GM12873 (cell line): ENCODE measurements around the gene MRE11.

Experiments
- TF ChIP-seq, protein P1 (sequence below): IDR thresholded peaks from 2 replicates; pipeline ENCODE4 v1.5.1; 2012; ENCODE audit warnings: low read depth, mild to moderate bottlenecking, moderate library complexity, low read length, control low read depth; ENCODE audit not compliant: insufficient read depth; ENCODE audit errors: missing control alignments

MRE11 gene

DNA sequence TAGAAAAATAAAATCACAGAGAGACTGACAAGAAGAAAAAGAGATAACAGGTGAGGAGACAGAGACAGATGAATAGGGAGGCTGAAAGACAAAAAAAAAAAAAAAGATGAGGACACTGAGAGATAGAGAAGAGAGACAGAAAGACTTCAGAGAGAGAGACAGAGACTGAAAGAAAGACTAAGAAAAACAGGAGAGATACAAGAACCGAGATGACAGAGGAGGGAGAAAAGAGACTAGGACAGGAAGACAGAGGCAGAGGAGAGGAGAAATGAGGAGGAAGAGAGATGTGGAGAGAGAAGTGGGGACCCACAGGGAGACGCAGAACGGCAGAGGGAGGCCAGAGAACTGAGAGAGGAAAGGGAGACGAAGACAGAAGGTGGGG lies 93.2 kb downstream of the MRE11 start:
- TF ChIP-seq, protein P1, sequence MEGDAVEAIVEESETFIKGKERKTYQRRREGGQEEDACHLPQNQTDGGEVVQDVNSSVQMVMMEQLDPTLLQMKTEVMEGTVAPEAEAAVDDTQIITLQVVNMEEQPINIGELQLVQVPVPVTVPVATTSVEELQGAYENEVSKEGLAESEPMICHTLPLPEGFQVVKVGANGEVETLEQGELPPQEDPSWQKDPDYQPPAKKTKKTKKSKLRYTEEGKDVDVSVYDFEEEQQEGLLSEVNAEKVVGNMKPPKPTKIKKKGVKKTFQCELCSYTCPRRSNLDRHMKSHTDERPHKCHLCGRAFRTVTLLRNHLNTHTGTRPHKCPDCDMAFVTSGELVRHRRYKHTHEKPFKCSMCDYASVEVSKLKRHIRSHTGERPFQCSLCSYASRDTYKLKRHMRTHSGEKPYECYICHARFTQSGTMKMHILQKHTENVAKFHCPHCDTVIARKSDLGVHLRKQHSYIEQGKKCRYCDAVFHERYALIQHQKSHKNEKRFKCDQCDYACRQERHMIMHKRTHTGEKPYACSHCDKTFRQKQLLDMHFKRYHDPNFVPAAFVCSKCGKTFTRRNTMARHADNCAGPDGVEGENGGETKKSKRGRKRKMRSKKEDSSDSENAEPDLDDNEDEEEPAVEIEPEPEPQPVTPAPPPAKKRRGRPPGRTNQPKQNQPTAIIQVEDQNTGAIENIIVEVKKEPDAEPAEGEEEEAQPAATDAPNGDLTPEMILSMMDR: no peak

DNA sequence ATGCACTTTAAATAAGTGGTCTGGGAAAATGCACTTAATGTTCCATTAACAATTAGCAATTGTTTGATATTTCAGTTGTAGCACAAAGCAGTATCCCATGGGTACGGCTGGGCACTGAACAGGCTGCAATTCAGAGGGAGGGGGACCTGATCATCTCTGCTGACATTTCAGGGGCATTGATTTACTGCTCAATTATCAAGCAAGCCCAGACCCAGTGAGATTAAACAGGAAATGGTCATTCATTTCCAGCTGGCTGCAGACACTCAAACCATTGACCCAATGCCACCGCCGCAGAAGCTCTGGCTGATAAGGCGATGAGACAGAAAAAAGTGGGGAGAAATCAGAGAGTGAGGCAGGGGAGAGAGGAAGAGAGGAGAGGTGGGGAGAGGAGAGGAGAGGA lies 93.6 kb downstream of the MRE11 start:
- TF ChIP-seq, protein P1: no peak

DNA sequence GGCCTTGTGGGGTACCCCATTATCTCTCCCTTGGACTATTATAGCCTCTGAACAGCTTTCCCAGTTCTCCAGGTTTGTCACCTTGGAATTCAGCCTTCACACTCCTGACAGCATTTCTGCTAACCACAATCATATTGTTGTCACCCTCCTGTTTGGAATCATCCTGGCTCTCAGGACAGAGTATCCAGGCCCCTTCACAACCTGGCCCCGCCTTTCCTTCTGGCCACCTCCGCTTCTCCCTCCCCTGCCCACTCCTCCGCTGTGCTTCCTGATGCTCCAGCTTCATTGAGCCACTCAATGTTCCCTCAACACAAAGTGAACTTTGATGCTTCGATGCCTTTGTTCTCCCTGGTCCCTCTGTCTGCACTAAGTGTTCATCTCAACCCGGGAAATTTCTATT lies 95.5 kb downstream of the MRE11 start:
- TF ChIP-seq, protein P1: no peak

DNA sequence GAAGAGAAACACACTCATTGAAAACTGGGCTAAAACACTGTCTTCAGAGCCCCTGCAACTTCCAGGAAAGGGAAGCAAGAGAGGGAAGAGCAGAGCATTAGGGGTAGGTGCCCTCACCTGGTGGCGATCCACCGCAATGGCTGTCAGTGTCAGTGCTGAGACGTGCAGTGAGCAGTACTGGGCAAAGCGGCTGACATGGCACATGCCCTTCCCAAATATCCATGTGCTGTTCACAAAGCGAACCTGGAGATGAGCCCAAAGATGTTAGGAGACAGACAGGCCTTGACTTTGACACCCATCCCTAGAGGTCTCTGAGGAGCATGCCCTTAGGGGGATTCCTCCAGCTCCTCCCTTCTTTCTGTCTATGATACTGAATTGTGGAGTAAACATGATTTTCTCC lies 97.4 kb downstream of the MRE11 start:
- TF ChIP-seq, protein P1: no peak

DNA sequence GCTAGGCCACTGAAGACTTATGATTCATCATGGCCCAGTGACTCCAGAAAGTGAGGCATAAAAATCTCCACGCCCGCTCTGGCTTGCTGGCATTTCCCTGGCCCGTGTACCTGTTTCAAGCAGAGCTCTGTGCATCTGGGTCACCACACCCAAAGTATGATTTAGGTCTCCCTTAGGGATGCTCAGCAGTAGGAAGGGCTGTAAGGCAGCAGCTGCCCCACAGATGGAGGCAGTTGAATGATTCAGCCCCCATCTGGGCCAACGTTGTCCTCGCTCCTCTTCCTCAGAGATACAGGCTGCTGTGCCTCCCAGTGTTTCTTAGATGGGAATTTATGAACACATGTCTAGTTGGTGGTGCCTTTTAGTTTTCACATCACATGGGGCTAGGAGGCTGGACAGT lies 114.0 kb downstream of the MRE11 start:
- TF ChIP-seq, protein P1: no peak

DNA sequence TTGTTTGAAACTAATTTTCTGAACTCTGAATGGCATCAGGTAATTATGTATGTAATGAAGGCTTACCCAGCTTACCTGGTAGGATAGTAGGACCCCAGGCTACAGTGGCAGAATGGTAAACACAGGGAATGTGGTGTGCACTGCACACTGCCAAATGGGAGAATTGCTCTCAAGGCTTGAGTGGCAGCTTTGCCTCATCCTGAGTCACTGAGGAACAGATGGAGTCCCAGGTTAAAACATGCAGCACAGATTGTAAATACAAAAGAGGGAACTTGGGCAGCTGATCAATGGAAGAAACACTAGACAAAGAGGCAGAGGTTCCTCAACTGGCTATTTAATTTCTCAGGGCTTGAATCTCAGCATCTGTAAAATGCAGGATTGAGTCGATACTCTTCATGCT lies 116.8 kb downstream of the MRE11 start:
- TF ChIP-seq, protein P1: no peak
